ENCODE data around the gene EEFSEC. TPM values are rescaled to one million over a fixed set of nuclear protein-coding genes. Genes with fewer than 3 reads are reported as not detected.
A peak's percentile ranks its signal among the peaks of the same experiment; 100 is the strongest.

EEFSEC gene, protein sequence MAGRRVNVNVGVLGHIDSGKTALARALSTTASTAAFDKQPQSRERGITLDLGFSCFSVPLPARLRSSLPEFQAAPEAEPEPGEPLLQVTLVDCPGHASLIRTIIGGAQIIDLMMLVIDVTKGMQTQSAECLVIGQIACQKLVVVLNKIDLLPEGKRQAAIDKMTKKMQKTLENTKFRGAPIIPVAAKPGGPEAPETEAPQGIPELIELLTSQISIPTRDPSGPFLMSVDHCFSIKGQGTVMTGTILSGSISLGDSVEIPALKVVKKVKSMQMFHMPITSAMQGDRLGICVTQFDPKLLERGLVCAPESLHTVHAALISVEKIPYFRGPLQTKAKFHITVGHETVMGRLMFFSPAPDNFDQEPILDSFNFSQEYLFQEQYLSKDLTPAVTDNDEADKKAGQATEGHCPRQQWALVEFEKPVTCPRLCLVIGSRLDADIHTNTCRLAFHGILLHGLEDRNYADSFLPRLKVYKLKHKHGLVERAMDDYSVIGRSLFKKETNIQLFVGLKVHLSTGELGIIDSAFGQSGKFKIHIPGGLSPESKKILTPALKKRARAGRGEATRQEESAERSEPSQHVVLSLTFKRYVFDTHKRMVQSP
- total RNA-seq, result 10 to 100 TPM; 10.5 to 12.8 TPM

DNA sequence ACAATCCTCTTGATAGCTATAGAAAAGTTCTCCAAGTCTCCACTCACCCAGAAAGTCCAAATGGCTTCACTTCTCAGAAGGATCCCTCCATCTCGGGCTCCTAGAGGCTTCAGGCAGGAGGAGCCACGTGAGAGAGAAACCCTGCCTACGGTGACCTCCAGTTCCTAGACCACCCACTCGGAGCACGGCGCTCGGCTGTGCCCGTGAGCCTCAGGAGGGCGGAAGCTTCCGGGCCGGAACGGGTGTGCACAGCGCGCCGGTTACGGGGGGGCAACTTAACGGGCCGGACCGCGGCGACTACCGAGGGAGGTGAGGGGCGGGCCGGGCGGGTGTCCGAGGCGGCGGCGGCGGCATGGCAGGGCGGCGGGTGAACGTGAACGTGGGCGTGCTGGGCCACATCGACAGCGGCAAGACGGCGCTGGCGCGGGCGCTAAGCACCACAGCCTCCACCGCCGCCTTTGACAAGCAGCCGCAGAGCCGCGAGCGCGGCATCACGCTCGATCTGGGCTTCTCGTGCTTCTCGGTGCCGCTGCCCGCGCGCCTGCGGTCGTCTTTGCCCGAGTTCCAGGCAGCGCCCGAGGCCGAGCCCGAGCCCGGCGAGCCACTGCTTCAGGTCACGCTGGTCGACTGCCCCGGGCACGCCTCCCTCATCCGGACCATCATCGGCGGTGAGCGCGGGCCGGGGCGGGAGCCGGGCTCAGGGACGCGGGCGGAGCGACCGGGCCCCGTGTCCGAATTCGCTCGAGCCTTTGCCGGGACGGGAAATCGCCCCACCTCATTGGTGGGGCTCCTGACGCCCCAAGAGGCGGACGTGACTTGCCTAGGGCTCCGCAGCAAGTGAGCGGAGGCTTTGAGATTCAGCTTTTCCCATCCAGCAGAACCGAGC is at the start of gene EEFSEC:
EEFSEC (plus strand) TSS at position 326 of the 886 bp plus-strand sequence; CDS start at position 353, 27 bp downstream.
- Mint-ChIP-seq H3K27ac (peak within 1 kb of the TSS; percentile 92), H3K36me3 (ENCODE audit: low read depth) (peaks cover 28% of the 10 kb centered on the region), H3K27me3 (no peaks in the 10 kb centered on the region), H3K9me3 (peaks cover 4% of the 10 kb centered on the region), H3K4me1 (peaks cover 9% of the 10 kb centered on the region), H3K4me3 (peak within 1 kb of the TSS; percentile 92)
- peak; percentile 87 for ATAC-seq (replicated peaks)

DNA sequence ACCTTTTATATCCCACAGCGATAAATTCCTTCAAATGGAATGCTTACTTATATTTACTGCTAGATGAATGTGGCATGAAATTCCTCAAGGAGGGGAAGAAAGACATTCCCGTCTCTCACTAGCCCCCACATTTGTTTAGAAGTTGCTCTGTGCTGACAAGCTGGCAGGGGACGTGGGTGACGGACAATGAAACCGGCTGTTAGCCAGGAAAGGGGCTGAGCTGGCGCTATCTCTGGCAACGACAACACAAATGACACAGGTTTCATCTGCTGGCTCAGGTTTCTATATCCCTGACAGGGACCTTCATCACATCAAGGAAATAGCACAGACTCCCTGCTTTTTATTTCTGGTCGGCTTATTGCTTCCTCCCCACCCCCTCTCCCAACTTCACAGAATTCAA is 45.4 kb upstream of the EEFSEC start:
- ATAC-seq (replicated peaks), result no peak
- H3K27ac Mint-ChIP-seq, result no peak overlapping the region
- peaks cover 89% of the 10 kb centered on the region for H3K36me3 Mint-ChIP-seq (ENCODE audit: low read depth)
- H3K4me3 Mint-ChIP-seq, result no peak overlapping the region
- no peaks in the 10 kb centered on the region for H3K9me3 Mint-ChIP-seq
- no peaks in the 10 kb centered on the region for H3K27me3 Mint-ChIP-seq
- peaks cover 16% of the 10 kb centered on the region for H3K4me1 Mint-ChIP-seq

- Mint-ChIP-seq H3K36me3 (ENCODE audit: low read depth) (peaks cover 90% of the 10 kb centered on the region), H3K4me3 (peak overlapping the region; percentile 79), H3K4me1 (peaks cover 36% of the 10 kb centered on the region), H3K27me3 (no peaks in the 10 kb centered on the region), H3K27ac (peak overlapping the region; percentile 97), H3K9me3 (no peaks in the 10 kb centered on the region)
- ATAC-seq (replicated peaks), result no peak
Measured at GRCh38 chr3:128111147-128111546, 42.1 kb upstream of the EEFSEC start.

GRCh38 chr3:128112357-128112968 is 40.8 kb upstream of the EEFSEC start:
- peak overlapping the region; percentile 97 for H3K27ac Mint-ChIP-seq
- H3K4me1 Mint-ChIP-seq, result peaks cover 36% of the 10 kb centered on the region
- no peaks in the 10 kb centered on the region for H3K27me3 Mint-ChIP-seq
- peaks cover 90% of the 10 kb centered on the region for H3K36me3 Mint-ChIP-seq (ENCODE audit: low read depth)
- ATAC-seq (replicated peaks), result peak; percentile 95
- H3K9me3 Mint-ChIP-seq, result no peaks in the 10 kb centered on the region
- peak overlapping the region; percentile 79 for H3K4me3 Mint-ChIP-seq

DNA sequence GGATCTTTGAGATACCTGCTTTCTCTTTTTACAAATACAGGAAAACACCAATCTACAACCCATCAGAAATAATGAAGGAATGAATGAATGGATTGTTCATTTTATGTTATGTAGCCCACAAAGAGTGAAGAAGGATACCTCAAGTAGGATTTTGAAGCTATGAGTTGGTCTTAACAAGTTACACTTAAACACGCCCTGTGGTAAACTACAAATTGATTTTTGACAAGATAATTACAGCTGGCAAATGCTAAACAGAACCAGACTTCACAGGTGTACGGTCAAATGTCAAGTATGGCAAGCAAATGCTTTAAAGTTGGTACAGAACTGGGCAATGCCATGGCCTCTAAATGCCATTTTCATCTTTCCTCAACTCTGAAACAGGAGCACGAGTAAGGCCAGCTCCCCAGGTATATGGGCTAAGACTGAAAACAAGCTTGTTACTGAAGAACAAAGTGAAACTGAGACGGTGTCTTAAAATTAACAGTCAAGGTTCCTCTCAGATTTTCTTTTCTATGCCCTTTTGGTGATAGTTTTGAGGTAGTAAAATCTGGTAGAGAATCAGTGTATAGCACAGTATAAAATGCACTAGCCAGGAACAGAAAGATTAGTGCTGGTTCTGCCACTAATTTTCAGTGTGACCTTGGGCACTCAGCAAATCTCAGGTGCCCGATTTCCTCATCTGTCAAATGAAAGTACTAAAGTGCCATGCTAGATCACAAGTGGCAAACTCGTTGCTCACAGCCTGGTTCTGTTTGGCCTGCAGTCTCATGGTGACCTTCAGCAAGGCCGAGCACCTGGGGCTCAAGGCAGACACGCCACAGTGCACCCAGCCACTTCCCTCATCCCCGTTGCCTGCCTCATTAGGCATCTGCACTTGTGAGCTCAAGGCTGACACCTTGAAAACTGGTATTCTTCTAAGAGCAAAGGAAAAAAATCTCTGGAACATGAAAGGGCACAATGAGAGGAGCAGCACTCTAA is 39.2 kb upstream of the EEFSEC start:
- Mint-ChIP-seq H3K4me3 (peak overlapping the region; percentile 79), H3K27ac (peak overlapping the region; percentile 97), H3K9me3 (no peaks in the 10 kb centered on the region), H3K4me1 (peaks cover 36% of the 10 kb centered on the region), H3K36me3 (ENCODE audit: low read depth) (peaks cover 90% of the 10 kb centered on the region), H3K27me3 (no peaks in the 10 kb centered on the region)
- ATAC-seq (replicated peaks), result no peak

- Mint-ChIP-seq H3K9me3 (peaks cover 5% of the 10 kb centered on the region), H3K27ac (peak overlapping the region; percentile 98), H3K4me1 (peaks cover 17% of the 10 kb centered on the region), H3K4me3 (peak overlapping the region; percentile 99), H3K27me3 (no peaks in the 10 kb centered on the region), H3K36me3 (ENCODE audit: low read depth) (peaks cover 43% of the 10 kb centered on the region)
- ATAC-seq (replicated peaks), result no peak
Measured at GRCh38 chr3:128122013-128122412, 31.3 kb upstream of the EEFSEC start.

DNA sequence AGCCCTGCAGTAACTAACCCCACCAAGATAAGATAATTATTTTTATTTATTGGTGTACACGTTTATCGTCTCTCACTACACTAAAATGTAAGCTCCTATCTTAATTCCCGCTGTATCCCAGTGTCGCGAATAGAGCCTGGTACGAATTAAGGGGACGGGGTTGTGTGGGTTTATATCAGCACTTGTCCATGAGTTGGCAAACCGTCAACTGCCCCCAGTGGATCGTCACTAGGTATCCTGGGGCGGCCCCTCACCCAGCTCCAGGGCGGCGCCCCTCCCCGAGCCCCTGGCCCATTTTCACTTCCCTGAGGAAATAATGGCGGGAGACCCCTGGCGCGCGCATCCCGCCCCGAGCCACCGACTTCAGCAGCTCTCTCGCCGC is 30.1 kb upstream of the EEFSEC start:
- Mint-ChIP-seq H3K4me3 (peak overlapping the region; percentile 99), H3K9me3 (peaks cover 5% of the 10 kb centered on the region), H3K27me3 (no peaks in the 10 kb centered on the region), H3K4me1 (peaks cover 17% of the 10 kb centered on the region), H3K27ac (peak overlapping the region; percentile 98), H3K36me3 (ENCODE audit: low read depth) (peaks cover 32% of the 10 kb centered on the region)
- no peak for ATAC-seq (replicated peaks)

- H3K4me1 Mint-ChIP-seq, result peaks cover 17% of the 10 kb centered on the region
- ATAC-seq (replicated peaks), result peak; percentile 100
- H3K27ac Mint-ChIP-seq, result peak within 1 kb of the TSS; percentile 98
- H3K27me3 Mint-ChIP-seq, result no peaks in the 10 kb centered on the region
- peaks cover 5% of the 10 kb centered on the region for H3K9me3 Mint-ChIP-seq
- peaks cover 26% of the 10 kb centered on the region for H3K36me3 Mint-ChIP-seq (ENCODE audit: low read depth)
- H3K4me3 Mint-ChIP-seq, result peak within 1 kb of the TSS; percentile 99
Measured at GRCh38 chr3:128123538-128124368, 29.5 kb upstream of the EEFSEC start, which contains the start of gene RUVBL1. TSS of gene RUVBL1 (minus strand) at chr3:128123812. CDS start at chr3:128123724, 88 bp downstream.

GRCh38 chr3:128127236-128127635 is 26.0 kb upstream of the EEFSEC start:
- ATAC-seq (replicated peaks), result no peak
- Mint-ChIP-seq H3K4me1 (peaks cover 10% of the 10 kb centered on the region), H3K4me3 (no peak overlapping the region), H3K9me3 (peaks cover 5% of the 10 kb centered on the region), H3K27ac (peak overlapping the region; percentile 3), H3K36me3 (ENCODE audit: low read depth) (peaks cover 10% of the 10 kb centered on the region), H3K27me3 (no peaks in the 10 kb centered on the region)

GRCh38 chr3:128128251-128128650 is 25.0 kb upstream of the EEFSEC start:
- Mint-ChIP-seq H3K27me3 (no peaks in the 10 kb centered on the region), H3K27ac (no peak overlapping the region), H3K9me3 (peaks cover 5% of the 10 kb centered on the region), H3K36me3 (ENCODE audit: low read depth) (peaks cover 5% of the 10 kb centered on the region), H3K4me1 (peaks cover 7% of the 10 kb centered on the region), H3K4me3 (no peak overlapping the region)
- ATAC-seq (replicated peaks), result no peak

- H3K9me3 Mint-ChIP-seq, result no peaks in the 10 kb centered on the region
- H3K27ac Mint-ChIP-seq, result no peak overlapping the region
- ATAC-seq (replicated peaks), result no peak
- no peaks in the 10 kb centered on the region for H3K36me3 Mint-ChIP-seq (ENCODE audit: low read depth)
- H3K4me1 Mint-ChIP-seq, result no peaks in the 10 kb centered on the region
- H3K4me3 Mint-ChIP-seq, result no peak overlapping the region
- H3K27me3 Mint-ChIP-seq, result no peaks in the 10 kb centered on the region
Measured at GRCh38 chr3:128131897-128132646, 21.2 kb upstream of the EEFSEC start.

- H3K27ac Mint-ChIP-seq, result no peak overlapping the region
- H3K4me1 Mint-ChIP-seq, result no peaks in the 10 kb centered on the region
- ATAC-seq (replicated peaks), result peak; percentile 53
- no peaks in the 10 kb centered on the region for H3K9me3 Mint-ChIP-seq
- no peaks in the 10 kb centered on the region for H3K27me3 Mint-ChIP-seq
- H3K4me3 Mint-ChIP-seq, result no peak overlapping the region
- H3K36me3 Mint-ChIP-seq (ENCODE audit: low read depth), result no peaks in the 10 kb centered on the region
Measured at GRCh38 chr3:128133273-128133883, 19.9 kb upstream of the EEFSEC start.

Data from activated T-helper 17 cell treated with anti-CD3 and anti-CD28 coated beads, Interleukin-2, amount 50 U/mL, for 72 hours (primary cell).